ENCODE measurements around the gene ALPI.

DNA sequence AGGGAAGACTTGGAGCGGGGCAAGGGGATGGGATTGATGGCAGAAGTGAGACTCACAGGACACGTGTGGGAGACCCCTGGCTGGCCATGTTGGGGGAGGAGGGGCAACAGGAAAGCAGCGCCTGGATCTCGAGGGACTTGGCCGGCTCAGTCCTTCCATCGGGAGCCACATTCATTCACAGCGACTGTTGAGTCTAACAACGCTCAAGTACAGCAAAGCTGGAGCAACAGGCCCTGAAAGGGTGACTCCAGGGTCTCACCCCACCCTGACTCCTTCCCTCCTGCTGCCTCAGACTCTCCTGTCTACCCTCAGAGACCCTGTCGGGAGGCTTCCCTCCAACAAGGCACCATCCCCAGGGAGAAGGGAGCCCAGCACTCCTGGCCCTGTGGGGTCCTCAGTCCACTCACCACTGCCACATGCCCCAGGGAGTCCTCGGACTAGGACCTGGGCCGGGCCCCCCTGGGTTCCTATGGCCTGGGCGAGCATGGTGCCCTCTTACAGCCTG lies 14.8 kb upstream of the ALPI start:
- TF ChIP-seq TAF1 (IDR thresholded peaks at IDR 0.05; ENCODE audit: borderline replicate concordance, low read depth, low read length) (no peak), POLR2AphosphoS5 (IDR thresholded peaks at IDR 0.05; ENCODE audit: low read depth, low read length) (no peak), POLR2A (IDR thresholded peaks at IDR 0.05; ENCODE audit: low read depth, low read length) (no peak)
